GM19395 (cell line): ENCODE data around the gene ESAM.

Experiments used
- ATAC-seq: cut with Tn5 transposase; IDR thresholded peaks from one replicate; pipeline ENCODE4 v1.9.1; 2021; ENCODE audit warnings: mild to moderate bottlenecking, moderate library complexity; ENCODE audit not compliant: unreplicated experiment

The ESAM gene

DNA sequence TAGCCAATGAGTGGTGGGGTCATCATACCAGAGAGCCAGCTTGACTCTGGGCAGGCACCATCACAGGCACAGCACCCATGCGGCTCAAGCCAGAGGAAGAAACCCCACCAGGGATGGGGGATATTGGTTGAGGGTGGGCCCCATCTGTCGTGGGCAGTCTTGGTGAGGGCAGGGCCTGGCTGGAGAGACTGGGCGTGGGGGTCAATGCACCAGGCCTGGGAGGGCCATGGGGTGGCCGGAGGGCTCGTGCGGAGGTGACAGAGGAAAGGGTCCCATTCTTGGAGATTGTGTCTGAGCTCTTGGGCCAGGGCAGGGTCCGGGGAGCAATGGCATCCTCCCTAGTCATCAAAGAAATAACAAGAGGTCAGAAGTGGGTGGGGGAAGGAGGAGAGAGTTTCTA lies 8.5 kb downstream of the ESAM start:
- no peak for ATAC-seq

- no peak for ATAC-seq
Observed at GRCh38 chr11:124753205-124753604, 8.9 kb downstream of the ESAM start.

DNA sequence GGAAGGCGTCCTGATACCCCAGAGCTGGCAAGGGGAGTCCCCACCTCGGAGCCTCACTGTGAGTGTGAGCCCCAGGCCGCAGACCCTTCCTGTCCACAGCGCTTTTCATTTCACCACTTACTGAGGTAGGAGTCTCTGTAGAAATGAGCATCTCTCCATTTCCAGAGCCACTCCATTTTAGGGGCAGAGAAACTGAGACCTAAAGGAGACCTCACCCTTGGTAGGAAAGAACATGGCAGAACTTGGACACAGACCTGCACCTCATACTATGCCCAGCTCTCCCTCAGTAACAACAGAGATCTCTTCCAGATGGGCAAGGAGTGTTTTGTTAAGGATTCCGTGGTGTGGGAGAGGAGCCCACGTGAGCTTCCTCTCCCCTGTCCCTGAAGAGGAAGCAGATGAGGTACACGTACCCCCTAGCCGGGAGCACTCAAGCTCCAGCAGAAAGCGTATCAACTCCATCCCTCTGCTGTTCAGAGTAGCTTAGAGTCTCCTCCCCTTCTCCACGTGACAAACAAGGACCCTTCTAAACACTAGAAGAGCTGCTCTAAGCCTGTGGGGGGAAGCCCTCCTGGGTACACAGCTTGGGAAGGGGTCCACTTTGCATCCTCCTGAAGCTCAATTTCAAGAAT lies 9.5 kb downstream of the ESAM start:
- ATAC-seq = no peak

- no peak for ATAC-seq
Observed at GRCh38 chr11:124751741-124752470, 10.2 kb downstream of the ESAM start, which contains the start of gene VSIG2. Gene VSIG2 (minus strand): TSS chr11:124752255. CDS start chr11:124752137, 118 bp downstream.

DNA sequence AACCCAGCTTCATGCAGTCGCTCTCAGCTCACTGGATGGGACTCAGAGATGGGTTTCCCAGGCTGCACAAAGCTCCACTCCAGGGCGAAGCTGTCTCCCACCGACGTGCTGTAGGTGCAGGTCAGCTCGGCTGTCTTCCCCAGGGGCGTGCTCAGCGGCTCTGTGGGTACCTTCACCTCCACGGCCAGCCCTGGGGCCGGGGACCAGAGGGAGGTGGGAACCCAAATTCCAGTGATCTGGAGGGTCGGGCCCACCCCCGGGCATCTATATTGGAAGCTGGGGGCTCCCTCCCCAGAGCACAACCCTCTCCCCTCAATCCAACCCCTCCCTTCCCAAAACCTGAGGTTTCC lies 10.7 kb downstream of the ESAM start:
- no peak for ATAC-seq

DNA sequence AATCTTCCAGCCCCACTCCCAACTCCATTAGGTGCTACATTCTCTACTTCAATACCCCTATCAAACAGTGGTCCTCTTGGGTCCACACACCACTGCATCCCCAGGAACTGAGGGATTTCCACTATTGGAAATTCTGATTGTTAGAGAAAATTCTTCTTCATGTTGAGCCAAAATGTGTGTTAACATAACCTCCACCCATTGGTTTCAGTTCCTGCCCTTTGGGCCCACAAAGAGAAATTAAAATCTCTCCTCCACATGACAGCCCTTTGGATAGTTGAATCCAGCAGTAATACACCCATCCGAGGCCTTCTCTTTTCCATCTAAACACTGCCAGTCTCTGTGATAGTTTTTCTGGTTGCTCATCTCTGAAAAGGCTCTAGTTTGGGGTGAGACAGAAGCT lies 12.2 kb downstream of the ESAM start:
- ATAC-seq = no peak

DNA sequence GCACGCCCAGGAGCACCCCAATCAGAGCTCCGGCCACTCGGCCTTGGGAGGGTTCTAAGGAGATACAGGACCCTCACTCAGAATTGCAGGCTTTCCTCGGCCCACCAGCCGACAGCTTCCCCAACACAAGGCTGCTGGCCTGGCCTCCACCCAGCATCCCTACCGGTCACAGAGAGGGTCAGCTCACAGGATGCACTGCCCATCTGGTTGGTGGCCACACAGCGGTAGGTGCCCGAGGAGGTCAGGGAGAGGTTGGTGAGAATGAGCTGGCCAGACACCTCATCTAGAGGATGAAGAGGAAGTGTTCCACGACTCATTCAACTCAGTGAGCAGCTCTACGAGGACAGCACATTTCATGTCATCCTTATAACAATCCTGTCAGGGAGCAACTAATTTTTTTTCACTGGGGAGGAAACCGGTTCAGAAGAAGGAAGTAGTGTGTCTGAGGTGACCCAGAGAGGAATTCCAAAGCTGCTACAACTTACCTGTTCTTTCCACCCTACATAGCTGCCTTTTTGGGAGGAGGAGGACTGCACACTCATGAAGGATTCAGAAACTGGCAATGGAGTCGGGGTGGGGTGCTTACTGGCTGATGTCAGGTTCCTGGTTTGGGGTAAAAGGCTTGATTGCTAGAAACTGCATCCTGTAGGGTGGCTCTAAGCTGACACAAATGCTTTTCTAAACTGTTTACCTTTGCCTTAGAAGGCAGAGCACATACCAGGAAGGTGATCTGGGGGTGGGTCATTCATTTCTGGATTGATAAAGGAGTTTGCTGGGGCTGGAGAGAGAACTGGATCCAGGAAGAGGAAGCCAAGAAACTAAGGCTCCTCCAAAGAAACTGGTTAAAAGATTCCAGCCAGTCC lies 13.4 kb downstream of the ESAM start:
- no peak for ATAC-seq

GRCh38 chr11:124748100-124748418 lies 14.0 kb downstream of the ESAM start:
- no peak for ATAC-seq

DNA sequence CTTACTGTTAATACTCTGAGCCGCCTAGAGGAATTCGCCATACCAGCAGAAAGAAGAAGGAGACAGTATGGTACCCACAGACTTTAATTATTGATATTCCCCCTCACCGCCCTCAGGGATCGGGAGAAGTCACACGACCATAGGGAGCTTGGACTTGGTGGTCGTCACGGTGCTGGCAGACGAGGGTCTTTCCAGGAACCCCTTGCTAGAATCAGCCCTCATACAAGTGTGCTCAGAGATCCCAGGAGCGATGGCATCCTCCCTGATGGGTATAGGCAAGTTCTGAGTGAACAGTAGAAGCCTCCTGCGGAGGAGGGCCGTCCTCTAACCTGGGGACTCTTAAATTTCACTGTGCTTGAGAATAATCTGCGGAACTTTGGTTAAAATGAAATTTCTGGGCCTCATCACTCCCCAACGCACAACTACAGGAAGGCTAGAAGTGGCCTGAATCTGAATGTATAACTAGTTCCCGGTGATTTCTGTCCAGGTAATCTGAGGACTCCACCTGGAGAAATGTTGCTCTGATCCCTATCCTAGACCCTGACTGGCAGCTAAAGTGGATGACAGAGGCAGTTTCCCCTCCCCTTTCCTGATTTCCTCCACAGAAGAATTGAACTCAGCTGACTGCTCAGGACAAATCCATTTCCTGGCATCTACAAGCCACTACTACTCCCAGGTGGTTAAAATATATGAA lies 14.5 kb downstream of the ESAM start:
- ATAC-seq = no peak

- peak; percentile 92 for ATAC-seq
Observed at GRCh38 chr11:124746621-124747243, 15.4 kb downstream of the ESAM start.

- ATAC-seq = peak; percentile 27
Observed at GRCh38 chr11:124745835-124746620, 16.1 kb downstream of the ESAM start.

- no peak for ATAC-seq
Observed at GRCh38 chr11:124745270-124745834, 16.7 kb downstream of the ESAM start.

DNA sequence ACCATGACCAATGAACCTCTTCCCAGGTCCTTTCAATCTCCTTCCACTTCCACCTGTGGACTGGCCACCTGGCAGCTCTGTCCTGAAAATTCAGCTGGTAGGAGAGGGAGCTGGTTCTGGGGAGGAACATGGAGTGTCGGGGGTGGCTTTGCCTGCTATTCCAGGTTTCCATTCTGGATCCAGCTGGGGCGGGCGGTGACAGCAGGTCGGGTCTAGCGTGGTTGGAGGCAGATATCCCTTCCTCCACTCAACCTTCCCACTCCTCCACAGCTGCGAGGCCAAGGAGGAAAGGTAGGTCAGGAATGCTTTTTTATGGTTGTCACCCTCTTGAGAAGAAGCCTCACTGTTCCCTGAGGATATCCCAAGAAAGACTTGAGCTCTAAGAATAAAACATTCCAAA lies 19.0 kb downstream of the ESAM start:
- no peak for ATAC-seq

DNA sequence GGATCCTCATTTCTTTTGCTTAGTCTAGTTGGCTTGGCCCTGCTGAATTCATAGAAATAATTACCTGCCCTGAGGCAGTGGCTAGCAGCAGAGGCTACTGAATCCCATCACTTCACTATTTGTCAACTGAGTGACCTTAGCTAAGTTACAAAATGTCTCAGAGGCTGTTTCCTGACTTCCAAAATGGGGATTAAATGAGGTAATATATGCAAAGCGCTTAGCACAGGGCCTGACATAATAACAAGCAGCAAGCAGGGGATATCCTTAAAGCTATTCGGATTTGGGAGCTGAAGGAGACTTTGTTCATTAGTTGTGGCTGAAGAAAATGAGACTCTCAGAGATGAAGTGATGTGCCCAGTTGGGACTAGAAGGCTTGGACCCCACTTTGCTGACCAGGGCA lies 19.5 kb downstream of the ESAM start:
- no peak for ATAC-seq

- peak; percentile 53 for ATAC-seq
Observed at GRCh38 chr11:124740277-124740882, 21.7 kb downstream of the ESAM start.

- peak; percentile 98 for ATAC-seq
Observed at GRCh38 chr11:124739479-124740276, 22.4 kb downstream of the ESAM start, which contains the start of gene NRGN. Gene NRGN (plus strand): TSS chr11:124739942. CDS start chr11:124740085, 143 bp downstream.

DNA sequence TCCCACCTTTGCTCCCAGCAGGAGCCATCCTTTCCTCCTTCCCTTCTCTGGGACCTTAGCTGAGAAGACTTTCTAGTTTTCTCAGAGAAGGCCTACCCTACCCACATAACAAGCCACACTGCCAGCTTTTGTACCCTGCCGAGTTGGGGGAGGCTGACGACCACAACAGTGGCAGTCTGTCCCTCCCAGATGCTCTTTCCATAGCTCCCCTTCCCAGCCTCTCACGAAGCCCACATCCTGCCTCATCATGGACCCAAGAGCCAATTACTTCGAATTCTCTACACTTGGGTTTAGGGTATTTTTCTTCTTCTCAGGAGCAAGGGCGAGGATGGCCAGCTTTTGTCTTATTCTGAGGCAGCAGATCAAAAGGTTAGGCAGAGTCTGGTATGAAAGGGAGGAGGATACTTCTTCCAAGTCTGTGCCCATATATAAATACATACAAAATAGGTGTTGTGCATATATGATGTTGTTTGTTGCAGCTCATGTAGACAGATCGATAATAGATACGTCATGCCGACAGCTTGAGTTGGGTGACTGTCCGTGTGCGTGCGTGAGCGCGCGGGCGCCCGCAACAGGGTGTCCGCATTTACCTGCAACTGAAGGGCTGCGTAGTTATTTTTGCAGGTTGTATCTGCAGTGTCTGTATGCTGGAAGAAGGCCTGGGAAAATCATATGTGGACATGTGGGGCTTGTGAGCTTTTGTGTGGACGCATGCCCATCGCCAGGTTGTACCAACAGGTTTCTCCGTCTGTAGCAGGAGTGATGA lies 23.2 kb downstream of the ESAM start:
- no peak for ATAC-seq
